K562 (cell line): ENCODE measurements around the gene KCTD11. TPM values are rescaled to one million over a fixed set of nuclear protein-coding genes. Genes with fewer than 3 reads are reported as not detected.

Experiments
- CTBP1 ChIP-seq: fragments of 450-650 bp; IDR thresholded peaks from 2 replicates; pipeline ENCODE4 v1.6.1; 2016; ENCODE audit warnings: borderline replicate concordance
- CTCF ChIP-seq, 3 experiments: IDR thresholded peaks in 2 of 3; conservative IDR thresholded peaks in 1 of 3; 2 replicates each; pipeline ENCODE4 v1.5.1; 2011 to 2012; ENCODE audit warnings: low read length in 3 of 3, mild to moderate bottlenecking in 3 of 3, control low read depth in 2 of 3, improper control_type of control experiment in 1 of 3, inconsistent platforms in 1 of 3, low read depth in 1 of 3, mixed read lengths in 1 of 3, moderate library complexity in 1 of 3; ENCODE audit not compliant: insufficient read depth in 2 of 3
- FOXP4 ChIP-seq: sonication (generic); formaldehyde crosslinking; IDR thresholded peaks from 2 replicates; pipeline ENCODE4 v1.8.0; 2022; ENCODE audit warnings: mild to moderate bottlenecking, missing genetic modification reagents, borderline replicate concordance
- GTF2F1 ChIP-seq: IDR thresholded peaks from 2 replicates; pipeline ENCODE4 v1.6.1; 2011; ENCODE audit warnings: low read depth, low read length, improper control_type of control experiment
- HCFC1 ChIP-seq: IDR thresholded peaks from 2 replicates; pipeline ENCODE4 v1.6.1; 2012; ENCODE audit warnings: low read depth, low read length, improper control_type of control experiment
- KLF10 ChIP-seq: fragments of 250-450 bp; sonication (Bioruptor Pico); IDR thresholded peaks from 2 replicates; pipeline ENCODE4 v1.6.1; 2021; ENCODE audit warnings: matching md5 sums
- MTA3 ChIP-seq: fragments of 450-650 bp; formaldehyde crosslinking; IDR thresholded peaks from 2 replicates; pipeline ENCODE4 v1.6.1; 2017; ENCODE audit warnings: mild to moderate bottlenecking, borderline replicate concordance
- POLR2B ChIP-seq: fragments of 450-650 bp; IDR thresholded peaks from 2 replicates; pipeline ENCODE4 v1.6.1; 2018; ENCODE audit warnings: low read depth; ENCODE audit not compliant: partially characterized antibody
- PPARD ChIP-seq: fragments of 250-450 bp; sonication (Bioruptor Pico); IDR thresholded peaks from 2 replicates; pipeline ENCODE4 v1.8.0; 2022; ENCODE audit warnings: inconsistent platforms, mild to moderate bottlenecking, moderate library complexity
- RBM25 ChIP-seq: fragments of 200-400 bp; formaldehyde crosslinking; IDR thresholded peaks from 2 replicates; pipeline ENCODE4 v1.6.1; 2018; ENCODE audit warnings: low read length, low read depth, moderate library complexity; ENCODE audit not compliant: severe bottlenecking
- TAF15 ChIP-seq: fragments of 200-400 bp; formaldehyde crosslinking; IDR thresholded peaks from 2 replicates; pipeline ENCODE4 v1.6.1; 2017; ENCODE audit warnings: mild to moderate bottlenecking, low read depth, low read length, moderate library complexity
- TFAP4 ChIP-seq: sonication (generic); formaldehyde crosslinking; IDR thresholded peaks from 2 replicates; pipeline ENCODE4 v1.8.0; 2022; ENCODE audit warnings: missing genetic modification reagents, mild to moderate bottlenecking, moderate library complexity, borderline replicate concordance
- ZNF175 ChIP-seq: fragments of 200-800 bp; sonication (Bioruptor generic); IDR thresholded peaks from 2 replicates; pipeline ENCODE4 v1.6.1; 2016; ENCODE audit warnings: low read depth, mild to moderate bottlenecking, missing genetic modification characterization, missing compliant biosample characterization
- ZNF212 ChIP-seq: fragments of 450-650 bp; formaldehyde crosslinking; IDR thresholded peaks from 2 replicates; pipeline ENCODE4 v1.4.0; 2020; ENCODE audit warnings: mild to moderate bottlenecking
- ZNF232 ChIP-seq: sonication (generic); formaldehyde crosslinking; IDR thresholded peaks from 2 replicates; pipeline ENCODE4 v1.8.0; 2022; ENCODE audit warnings: mild to moderate bottlenecking, missing genetic modification reagents
- ZNF280A ChIP-seq: fragments of 450-650 bp; IDR thresholded peaks from 2 replicates; pipeline ENCODE4 v1.6.1; 2018; ENCODE audit warnings: mild to moderate bottlenecking, low read depth; ENCODE audit not compliant: partially characterized antibody
- ZNF347 ChIP-seq: fragments of 450-650 bp; formaldehyde crosslinking; IDR thresholded peaks from 2 replicates; pipeline ENCODE4 v1.4.0; 2020; ENCODE audit warnings: low read depth, mild to moderate bottlenecking, moderate library complexity
- ZNF707 ChIP-seq: fragments of 250-450 bp; sonication (Bioruptor Pico); conservative IDR thresholded peaks from 2 replicates; pipeline ENCODE4 v1.8.0; 2022; ENCODE audit warnings: inconsistent platforms, mild to moderate bottlenecking, moderate library complexity
- polyA plus RNA-seq, 8 experiments: library from polyadenylated mRNA; depleted of rRNA in 4 of 8; stranded (reverse) in 5 of 8; unstranded in 3 of 8; fragments of >200 nt; fragmentation: Nextera tagmentation in 2 of 8; fragmentation: Illumina TruSeq in 1 of 8; extraction: Ambion mirVana in 2 of 8; extraction: Trizol in 1 of 8; gene quantifications; 2 replicates each; pipeline versions ENCODE4 v1.2.1 to v1.2.3, GENCODE V29; 2011 to 2014; ENCODE audit warnings: inconsistent platforms in 1 of 8, missing spikeins in 1 of 8
- total RNA-seq, 7 experiments: library from RNA; depleted of rRNA in 6 of 7; stranded (reverse); fragments of >200 nt in 6 of 7; fragmentation: Illumina TruSeq in 2 of 7; extraction: Trizol in 2 of 7; gene quantifications; 2 replicates each; pipeline versions ENCODE4 v1.2.1 to v1.2.3, GENCODE V29; 2011 to 2021; ENCODE audit warnings: low replicate concordance in 1 of 7

KCTD11 gene
- total and polyA plus RNA-seq, 9 of the 15 experiments (the other 6 are each of a cell fraction or from before 2014, with no cell fraction given) = 0.01 to 3.2 (median 2.5) TPM; not detected in 1

- no peak for TF ChIP-seq ZNF280A
- TF ChIP-seq CTCF (IDR thresholded peaks at IDR 0.05 in 2 of 3, conservative IDR thresholded peaks at IDR 0.05 in 1 of 3; ENCODE audit: insufficient read depth in 2 of 3, low read depth in 1 of 3, low read length in 3 of 3) = no peak
- TF ChIP-seq TFAP4 (CRISPR knock-in tag) = peak; percentile 64; the same call in 1 of the 2 replicates
- peak; percentile 26; the same call in 1 of the 2 replicates for TF ChIP-seq CTBP1
- TF ChIP-seq TAF15 = no peak
- no peak for TF ChIP-seq ZNF707
- TF ChIP-seq ZNF175 = no peak
- no peak for TF ChIP-seq ZNF212
- TF ChIP-seq GTF2F1 = 0 out of 2 replicates have a peak, but pooled peaks have one; percentile 46
- TF ChIP-seq KLF10 (CRISPR knock-in tag) = no peak
- peak; percentile 56; the same call in 1 of the 2 replicates for TF ChIP-seq MTA3
- TF ChIP-seq HCFC1 = peak; percentile 75
- TF ChIP-seq FOXP4 (CRISPR knock-in tag) = no peak
- peak; percentile 78 for TF ChIP-seq POLR2B
- no peak for TF ChIP-seq RBM25
- TF ChIP-seq ZNF232 = no peak
- TF ChIP-seq PPARD (CRISPR knock-in tag) = no peak
- no peak for TF ChIP-seq ZNF347 (CRISPR knock-in tag)
These were observed 44.9 kb upstream of the KCTD11 start, which contains the start of gene EIF5A (continued) for GRCh38 chr17:7306911-7307685.
